Fibroblast of villous mesenchyme (primary cell): Measurements from ENCODE around the gene REN. TPM values are rescaled to one million over a fixed set of nuclear protein-coding genes. Genes with fewer than 3 reads are reported as not detected.

Experiments
- DNase-seq: peaks from one replicate; pipeline ENCODE4 v3.0.0-alpha.2; 2010; ENCODE audit warnings: low read depth
- H3K4me3 ChIP-seq: 2 replicates; pipeline ENCODE4 v1.5.1; 2011; ENCODE audit warnings: low read depth, mild to moderate bottlenecking, low read length
- CTCF ChIP-seq: IDR thresholded peaks from 2 replicates; pipeline ENCODE4 v1.5.1; 2012; ENCODE audit warnings: low read depth, mild to moderate bottlenecking, low read length; ENCODE audit not compliant: insufficient read depth
- total RNA-seq: library from RNA; depleted of rRNA; stranded (reverse); fragments of >200 nt; gene quantifications from 2 replicates; pipeline ENCODE4 v1.2.3, GENCODE V29; 2012

Gene REN
- total RNA-seq, 1 donor: 4.3 TPM

GRCh38 chr1:204180133-204180532 lies 14.0 kb upstream of the REN start:
- no peak for DNase-seq
- no peak for TF ChIP-seq CTCF
- no peak overlapping the region for H3K4me3 ChIP-seq

GRCh38 chr1:204178487-204179281 lies 12.5 kb upstream of the REN start:
- DNase-seq: no peak
- TF ChIP-seq CTCF: no peak
- no peak overlapping the region for H3K4me3 ChIP-seq

- TF ChIP-seq CTCF: no peak
- DNase-seq: peak; percentile 24
- H3K4me3 ChIP-seq: no peak overlapping the region
These were observed 11.0 kb upstream of the REN start for GRCh38 chr1:204177133-204177532.

GRCh38 chr1:204176049-204176448 lies 9.9 kb upstream of the REN start:
- no peak overlapping the region for H3K4me3 ChIP-seq
- DNase-seq: no peak
- no peak for TF ChIP-seq CTCF

GRCh38 chr1:204174958-204175357 lies 8.8 kb upstream of the REN start:
- no peak for TF ChIP-seq CTCF
- no peak for DNase-seq
- H3K4me3 ChIP-seq: no peak overlapping the region

- TF ChIP-seq CTCF: no peak
- H3K4me3 ChIP-seq: no peak overlapping the region
- peak; percentile 27 for DNase-seq
These were observed 6.4 kb upstream of the REN start for GRCh38 chr1:204172404-204173029.
